CD4-positive, alpha-beta T cell (primary cell): ENCODE data around the gene ATIC. TPM values are rescaled to one million over a fixed set of nuclear protein-coding genes. Genes with fewer than 3 reads are reported as not detected.

Experiments
- ATAC-seq: fragments of 200-7000 bp; cut with Tn5 transposase; one replicate; pipeline ENCODE4 v1.10.0; 2022; ENCODE audit warnings: mild to moderate bottlenecking; ENCODE audit not compliant: poor library complexity
- CTCF ChIA-PET: fragments of 350-600 bp; sonication (Branson Sonifier 250); formaldehyde crosslinking; loops from one replicate; lab custom pipeline; 2021; ENCODE audit warnings: antibody characterized with exemption, inconsistent platforms; lab: Charles Lee
- POLR2A ChIA-PET: fragments of 350-600 bp; sonication (Branson Sonifier 250); formaldehyde crosslinking; loops from one replicate; lab custom pipeline; 2021; ENCODE audit warnings: antibody characterized with exemption, inconsistent platforms; lab: Charles Lee
- DNase-seq, 14 experiments: peaks; one replicate each; pipeline ENCODE4 v3.0.0-alpha.2; 2013 to 2020; ENCODE audit warnings: mixed read lengths in 2 of 14
- H3K27ac ChIP-seq, 2 donors: one replicate each; pipeline versions ENCODE4 v1.5.1 to v1.7.0; 2013; ENCODE audit warnings: low read length in 2 of 2, low read depth in 1 of 2, mild to moderate bottlenecking in 1 of 2
- H3K27me3 ChIP-seq, 2 experiments: 1 replicate in 1 of 2; 2 replicates in 1 of 2; pipeline versions ENCODE4 v1.6.1 to v1.7.0; 2013; ENCODE audit warnings: low read length in 2 of 2, control low read depth in 1 of 2, mild to moderate bottlenecking in 1 of 2, moderate library complexity in 1 of 2; ENCODE audit not compliant: insufficient read depth in 2 of 2, control insufficient read depth in 1 of 2
- H3K36me3 ChIP-seq: one replicate; pipeline ENCODE4 v1.6.1; 2013; ENCODE audit warnings: low read length, control low read depth; ENCODE audit not compliant: insufficient read depth
- H3K4me1 ChIP-seq: one replicate; pipeline ENCODE4 v1.6.1; 2013; ENCODE audit warnings: low read length, control low read depth; ENCODE audit not compliant: insufficient read depth
- H3K4me3 ChIP-seq: one replicate; pipeline ENCODE4 v1.5.1; 2013; ENCODE audit warnings: mild to moderate bottlenecking, low read length, moderate library complexity
- H3K9me3 ChIP-seq, 2 experiments: 1 replicate in 1 of 2; 2 replicates in 1 of 2; pipeline versions ENCODE4 v1.6.1 to v1.7.0; 2013; ENCODE audit warnings: low read length in 2 of 2, mild to moderate bottlenecking in 2 of 2, control low read depth in 1 of 2, moderate library complexity in 1 of 2; ENCODE audit not compliant: control insufficient read depth in 1 of 2, insufficient read depth in 1 of 2
- H3K27ac Mint-ChIP-seq: one replicate; pipeline ENCODE4 v1.8.0; 2020; ENCODE audit warnings: mixed read lengths
- H3K27me3 Mint-ChIP-seq: one replicate; pipeline ENCODE4 v1.8.0; 2021; ENCODE audit warnings: mixed read lengths
- H3K36me3 Mint-ChIP-seq: one replicate; pipeline ENCODE4 v1.8.0; 2021; ENCODE audit warnings: low read depth, mixed read lengths
- H3K4me1 Mint-ChIP-seq: one replicate; pipeline ENCODE4 v1.8.0; 2021; ENCODE audit warnings: low read depth, mixed read lengths
- H3K4me3 Mint-ChIP-seq: one replicate; pipeline ENCODE4 v1.8.0; 2020; ENCODE audit warnings: mild to moderate bottlenecking, mixed read lengths
- H3K9me3 Mint-ChIP-seq: one replicate; pipeline ENCODE4 v1.8.0; 2020; ENCODE audit warnings: mixed read lengths
- intact Hi-C, 2 experiments: fragments of 100-400 bp; cut with DNase I in 1 of 2; cut with micrococcal nuclease in 1 of 2; formaldehyde crosslinking; loops; one replicate each; pipeline versions ENCODE4 v1.15.1 to v1.9.0; 2023 to 2025; cut with DNase I, micrococcal nuclease
- total RNA-seq, 174 experiments: library from RNA in 2 of 174; stranded (reverse) in 2 of 174; gene quantifications; one replicate each; pipeline ENCODE4 v1.2.3 and lab custom pipeline; 2021 to 2026
- TF ChIP-seq, protein P1 (sequence below): fragments of 200-600 bp; IDR thresholded peaks from one replicate; pipeline ENCODE4 v1.8.0; 2022; ENCODE audit warnings: antibody characterized with exemption, mild to moderate bottlenecking

ATIC gene
- total RNA-seq, 2 experiments from 2014 or later = 40.5 to 43.3 TPM

- H3K4me1 ChIP-seq = no peaks in the 10 kb centered on the region
- no peaks in the 10 kb centered on the region for H3K4me1 Mint-ChIP-seq
- H3K4me3 ChIP-seq = no peak overlapping the region
- H3K27ac Mint-ChIP-seq = no peak overlapping the region
- no peaks in the 10 kb centered on the region for H3K36me3 ChIP-seq
- peaks cover 0 to 5% of the 10 kb centered on the region in 2 experiments for H3K9me3 ChIP-seq
- no peaks in the 10 kb centered on the region for H3K9me3 Mint-ChIP-seq
- TF ChIP-seq, protein P1, sequence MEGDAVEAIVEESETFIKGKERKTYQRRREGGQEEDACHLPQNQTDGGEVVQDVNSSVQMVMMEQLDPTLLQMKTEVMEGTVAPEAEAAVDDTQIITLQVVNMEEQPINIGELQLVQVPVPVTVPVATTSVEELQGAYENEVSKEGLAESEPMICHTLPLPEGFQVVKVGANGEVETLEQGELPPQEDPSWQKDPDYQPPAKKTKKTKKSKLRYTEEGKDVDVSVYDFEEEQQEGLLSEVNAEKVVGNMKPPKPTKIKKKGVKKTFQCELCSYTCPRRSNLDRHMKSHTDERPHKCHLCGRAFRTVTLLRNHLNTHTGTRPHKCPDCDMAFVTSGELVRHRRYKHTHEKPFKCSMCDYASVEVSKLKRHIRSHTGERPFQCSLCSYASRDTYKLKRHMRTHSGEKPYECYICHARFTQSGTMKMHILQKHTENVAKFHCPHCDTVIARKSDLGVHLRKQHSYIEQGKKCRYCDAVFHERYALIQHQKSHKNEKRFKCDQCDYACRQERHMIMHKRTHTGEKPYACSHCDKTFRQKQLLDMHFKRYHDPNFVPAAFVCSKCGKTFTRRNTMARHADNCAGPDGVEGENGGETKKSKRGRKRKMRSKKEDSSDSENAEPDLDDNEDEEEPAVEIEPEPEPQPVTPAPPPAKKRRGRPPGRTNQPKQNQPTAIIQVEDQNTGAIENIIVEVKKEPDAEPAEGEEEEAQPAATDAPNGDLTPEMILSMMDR = no peak
- ATAC-seq (no peak), DNase-seq (no peak)
- CTCF ChIA-PET = no interaction called here
- intact Hi-C loops = no loop called here
- POLR2A ChIA-PET = no interaction called here
- no peaks in the 10 kb centered on the region for H3K27me3 Mint-ChIP-seq
- H3K4me3 Mint-ChIP-seq = no peak overlapping the region
- peaks cover 17% of the 10 kb centered on the region for H3K36me3 Mint-ChIP-seq
- H3K27me3 ChIP-seq = no peaks in the 10 kb centered on the region
- H3K27ac ChIP-seq = no peak overlapping the region
These were observed 60.3 kb downstream of the ATIC start for GRCh38 chr2:215371915-215372897.

DNA sequence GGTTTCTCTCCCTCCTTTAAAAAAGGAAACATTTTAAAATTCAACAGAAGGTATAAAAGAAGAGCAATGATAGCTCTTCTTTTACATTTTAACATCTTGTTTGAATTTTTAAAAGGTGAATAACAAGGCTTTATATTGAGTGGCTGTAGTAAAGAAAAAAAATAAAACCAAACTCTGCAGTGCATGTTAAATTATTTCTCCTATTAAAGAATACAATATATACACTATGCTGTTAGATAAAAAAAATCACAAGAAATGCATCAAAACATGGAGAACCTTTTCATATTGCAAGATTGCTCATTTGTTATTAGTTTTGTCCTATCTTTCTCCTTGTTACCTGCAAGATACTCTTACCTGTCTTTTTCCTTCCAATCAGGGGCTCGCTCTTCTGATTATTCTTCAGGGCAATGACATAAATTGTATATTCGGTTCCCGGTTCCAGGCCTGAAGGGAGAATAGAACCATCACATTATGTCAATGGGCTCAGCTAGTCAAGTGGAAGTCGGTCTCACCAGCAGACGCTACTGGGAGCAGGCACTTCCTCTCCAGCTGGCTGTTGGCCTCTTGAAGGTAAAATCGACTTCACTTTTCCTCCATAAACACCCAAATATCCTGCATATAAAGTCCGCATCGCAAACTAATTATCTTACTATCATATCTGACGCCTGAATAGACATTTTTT is 61.2 kb downstream of the ATIC start:
- H3K9me3 Mint-ChIP-seq = no peaks in the 10 kb centered on the region
- no peaks in the 10 kb centered on the region for H3K4me1 ChIP-seq
- CTCF ChIA-PET = no interaction called here

DNA sequence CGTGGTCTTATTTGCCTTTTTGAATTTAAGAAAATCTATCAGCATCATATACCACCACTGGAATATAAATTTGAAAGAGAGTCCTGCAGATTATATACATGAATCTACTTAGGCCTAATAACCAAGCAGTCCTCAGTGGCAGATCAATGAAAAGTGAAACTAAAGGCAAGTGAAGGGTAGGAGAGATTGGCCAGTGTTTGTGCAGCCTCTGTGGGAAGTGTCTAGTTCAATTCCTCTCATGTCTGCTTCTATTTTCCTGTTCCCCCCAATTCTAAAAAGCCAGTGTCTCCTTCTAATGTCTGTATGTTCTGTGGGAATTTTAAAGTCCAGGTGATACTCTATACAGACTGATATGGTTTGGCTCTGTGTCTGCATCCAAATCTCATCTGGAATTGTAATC is 62.1 kb downstream of the ATIC start:
- H3K4me1 Mint-ChIP-seq = no peaks in the 10 kb centered on the region
- peaks cover 0 to 5% of the 10 kb centered on the region in 2 experiments for H3K9me3 ChIP-seq
- H3K36me3 Mint-ChIP-seq = peaks cover 17% of the 10 kb centered on the region
- TF ChIP-seq, protein P1 = no peak
- no peak overlapping the region for H3K27ac ChIP-seq
- no peaks in the 10 kb centered on the region for H3K4me1 ChIP-seq
- ATAC-seq = no peak
- no peak for DNase-seq
- ChIA-PET POLR2A (no interaction called here), CTCF (no interaction called here)
- H3K27me3 Mint-ChIP-seq = no peaks in the 10 kb centered on the region
- no peak overlapping the region for H3K4me3 ChIP-seq
- H3K27ac Mint-ChIP-seq = no peak overlapping the region
- intact Hi-C loops = no loop called here
- H3K36me3 ChIP-seq = no peaks in the 10 kb centered on the region
- H3K4me3 Mint-ChIP-seq = no peak overlapping the region
- H3K9me3 Mint-ChIP-seq = no peaks in the 10 kb centered on the region
- no peaks in the 10 kb centered on the region for H3K27me3 ChIP-seq

More for the DNA sequence above, 61.2 kb downstream of the ATIC start:
- Mint-ChIP-seq H3K27me3 (no peaks in the 10 kb centered on the region), H3K4me3 (no peak overlapping the region), H3K27ac (no peak overlapping the region), H3K4me1 (no peaks in the 10 kb centered on the region), H3K36me3 (peaks cover 17% of the 10 kb centered on the region)
- no peak for DNase-seq
- H3K4me3 ChIP-seq = no peak overlapping the region
- TF ChIP-seq, protein P1 = no peak
- no peak overlapping the region for H3K27ac ChIP-seq
- H3K9me3 ChIP-seq = peaks cover 0 to 5% of the 10 kb centered on the region in 2 experiments
- no peaks in the 10 kb centered on the region for H3K36me3 ChIP-seq
- no peak for ATAC-seq
- no peaks in the 10 kb centered on the region for H3K27me3 ChIP-seq
- POLR2A ChIA-PET = no interaction called here
- intact Hi-C loops = no loop called here
